GM12874 (cell line): ENCODE data around the gene TMEM154.

ENCODE experiments used
- CTCF ChIP-seq: IDR thresholded peaks from 2 replicates; pipeline ENCODE4 v1.5.1; 2011; ENCODE audit warnings: low read depth, mild to moderate bottlenecking, control low read depth, low read length, moderate library complexity; ENCODE audit not compliant: insufficient read depth

Gene TMEM154

DNA sequence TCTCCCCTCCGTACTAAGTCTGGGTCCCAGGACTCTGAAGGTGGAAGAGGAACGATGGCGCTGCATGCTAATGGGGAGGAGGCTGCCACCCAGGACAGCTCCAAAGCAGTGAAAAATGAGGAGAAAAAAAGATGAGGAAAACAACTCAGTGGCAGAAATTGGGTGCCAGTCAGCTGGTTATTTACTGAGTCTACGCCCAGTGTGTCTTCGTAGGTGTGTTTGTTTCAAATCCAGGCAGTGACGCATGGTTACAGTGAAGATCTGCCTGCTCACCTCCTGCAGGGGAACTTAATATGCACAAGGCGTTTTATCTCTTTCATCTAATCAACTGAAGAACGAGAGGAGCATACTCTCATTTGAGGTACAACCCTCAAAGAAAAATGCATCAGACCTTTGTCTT is 73.0 kb downstream of the TMEM154 start:
- no peak for TF ChIP-seq CTCF

GRCh38 chr4:152605641-152606335 is 74.0 kb downstream of the TMEM154 start:
- no peak for TF ChIP-seq CTCF

- TF ChIP-seq CTCF: no peak
Measured at GRCh38 chr4:152605031-152605430, 74.8 kb downstream of the TMEM154 start.

- TF ChIP-seq CTCF: no peak
Measured at GRCh38 chr4:152601156-152601555, 78.6 kb downstream of the TMEM154 start.

- no peak for TF ChIP-seq CTCF
Measured at GRCh38 chr4:152599636-152600035, 80.2 kb downstream of the TMEM154 start.

DNA sequence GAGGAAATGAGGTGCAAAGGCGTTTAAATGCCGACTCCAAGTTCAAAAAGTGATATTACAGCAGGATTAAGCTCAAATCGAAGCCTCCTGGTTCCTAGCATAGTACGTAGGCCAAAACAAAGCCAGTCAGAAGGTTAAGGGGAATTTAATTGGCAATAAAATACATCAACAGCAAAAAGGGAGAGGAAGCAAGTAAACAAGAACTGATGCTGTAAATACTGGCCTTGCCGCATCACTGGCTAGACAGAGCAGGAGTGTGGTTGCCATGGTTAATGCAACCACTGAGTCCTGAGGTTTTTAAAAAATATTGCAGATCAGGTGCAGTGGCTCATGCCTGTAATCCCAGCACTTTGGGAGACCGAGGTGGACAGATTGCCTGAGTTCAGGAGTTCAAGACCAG is 80.7 kb downstream of the TMEM154 start:
- no peak for TF ChIP-seq CTCF

DNA sequence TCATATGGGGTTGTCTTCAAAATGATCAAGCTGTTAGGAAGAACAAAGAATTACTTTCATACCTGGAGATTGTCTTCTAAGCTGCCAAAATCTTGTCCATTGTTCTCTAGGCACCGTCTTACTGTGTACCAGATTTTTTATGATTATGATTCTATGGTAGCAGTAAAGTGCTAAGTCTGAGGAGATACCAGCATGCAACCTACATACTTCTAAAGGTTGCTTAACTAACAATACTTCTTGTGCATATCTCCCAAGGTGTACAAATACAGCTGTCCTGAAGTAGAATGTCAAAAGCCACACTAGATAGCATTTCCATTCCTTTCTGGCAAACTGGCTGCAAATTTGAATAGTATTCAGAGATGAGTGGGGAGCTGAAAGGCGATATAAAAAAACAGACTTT is 81.3 kb downstream of the TMEM154 start:
- TF ChIP-seq CTCF: no peak
